ENCODE measurements around the gene HES1. TPM values are rescaled to one million over a fixed set of nuclear protein-coding genes. Genes with fewer than 3 reads are reported as not detected.

The HES1 gene
- total and polyA plus RNA-seq, 10 of the 15 experiments (the other 5 are each of a cell fraction or from before 2014, with no cell fraction given): 0.46 to 5.3 (median 2.3) TPM

- TF ChIP-seq CREB1 (IDR thresholded peaks at IDR 0.05; ENCODE audit: low read depth) (no peak), SMC3 (IDR thresholded peaks at IDR 0.05; ENCODE audit: borderline replicate concordance, low read length) (no peak), SMARCA5 (IDR thresholded peaks at IDR 0.05) (no peak), EED (IDR thresholded peaks at IDR 0.05; ENCODE audit: low read depth) (no peak), FOS (IDR thresholded peaks at IDR 0.05; ENCODE audit: borderline replicate concordance, extremely low read depth, insufficient read length) (no peak), ELK1 (IDR thresholded peaks at IDR 0.05; ENCODE audit: low read depth, low read length) (no peak), CBFB (IDR thresholded peaks at IDR 0.05; ENCODE audit: low read depth) (no peak), CBX3 (IDR thresholded peaks at IDR 0.05; ENCODE audit: borderline replicate concordance, low read depth) (no peak), YBX1 (IDR thresholded peaks at IDR 0.05) (no peak), HDGF (IDR thresholded peaks at IDR 0.05) (no peak), POLR2AphosphoS5 (IDR thresholded peaks at IDR 0.05; ENCODE audit: low read length) (no peak), E2F4 (IDR thresholded peaks at IDR 0.05; ENCODE audit: low read depth, low read length) (no peak), BACH1 (IDR thresholded peaks at IDR 0.05; ENCODE audit: borderline replicate concordance) (no peak), MEF2B (IDR thresholded peaks at IDR 0.05; ENCODE audit: partially characterized antibody, poor library complexity, severe bottlenecking) (no peak)
These were observed 51.4 kb downstream of the HES1 start (continued) for GRCh38 chr3:194187233-194187944.

Small RNAs within 50 kb of the gene (small RNA-seq; reads per million reads assigned to genes)
- not detected for gene RN7SL215P

Other genes with a start within 250 kb of the HES1 start
- gene CPN2, start 215.2 kb downstream of the HES1 start, total RNA-seq (2014; rRNA removed): not detected in 2 replicates
- not detected in 2 replicates for gene CPN2, start 215.2 kb downstream of the HES1 start, total RNA-seq (2014; rRNA removed; fragmentation: Illumina TruSeq; extraction: Trizol)
- gene CPN2, start 215.2 kb downstream of the HES1 start, total RNA-seq (2021): 0.05 TPM in 1 of 2 replicates, not detected in the other
- not detected in 2 replicates for gene CPN2, start 215.2 kb downstream of the HES1 start, polyA plus RNA-seq (2011; rRNA removed)
- not detected in 2 replicates for gene CPN2, start 215.2 kb downstream of the HES1 start, polyA plus RNA-seq (2014; fragmentation: Illumina TruSeq; extraction: Trizol)
- not detected for gene CPN2, start 215.2 kb downstream of the HES1 start, polyA plus RNA-seq (2014; fragmentation: Nextera tagmentation; extraction: Ambion mirVana)
- not detected in 2 replicates for gene CPN2, start 215.2 kb downstream of the HES1 start, polyA plus RNA-seq (2014; rRNA removed)
- not detected for gene CPN2, start 215.2 kb downstream of the HES1 start, polyA plus RNA-seq (2016; fragmentation: Nextera tagmentation; extraction: Ambion mirVana)
- gene LRRC15, start 233.6 kb downstream of the HES1 start, total RNA-seq (2014; rRNA removed): not detected in 2 replicates
- gene LRRC15, start 233.6 kb downstream of the HES1 start, total RNA-seq (2014; rRNA removed; fragmentation: Illumina TruSeq; extraction: Trizol): not detected in 2 replicates
- not detected in 2 replicates for gene LRRC15, start 233.6 kb downstream of the HES1 start, total RNA-seq (2021)
- gene LRRC15, start 233.6 kb downstream of the HES1 start, polyA plus RNA-seq (2011; rRNA removed): not detected in 2 replicates
- not detected in 2 replicates for gene LRRC15, start 233.6 kb downstream of the HES1 start, polyA plus RNA-seq (2014; fragmentation: Illumina TruSeq; extraction: Trizol)
- not detected for gene LRRC15, start 233.6 kb downstream of the HES1 start, polyA plus RNA-seq (2014; fragmentation: Nextera tagmentation; extraction: Ambion mirVana)
- not detected in 2 replicates for gene LRRC15, start 233.6 kb downstream of the HES1 start, polyA plus RNA-seq (2014; rRNA removed)
- gene LRRC15, start 233.6 kb downstream of the HES1 start, polyA plus RNA-seq (2016; fragmentation: Nextera tagmentation; extraction: Ambion mirVana): not detected

All from GM12878 (cell line).